H1 (cell line): ENCODE data around the gene HACD2. TPM values are rescaled to one million over a fixed set of nuclear protein-coding genes. Genes with fewer than 3 reads are reported as not detected.

Experiments used
- CTCF ChIA-PET: fragments of 300-600 bp; sonication (Branson Sonifier 250); formaldehyde crosslinking; loops from one replicate; lab custom pipeline; 2021; ENCODE audit not compliant: partially characterized antibody; lab: Charles Lee
- POLR2A ChIA-PET: fragments of 300-600 bp; sonication (Branson Sonifier 250); formaldehyde crosslinking; loops from one replicate; lab custom pipeline; 2021; ENCODE audit warnings: inconsistent platforms; ENCODE audit not compliant: partially characterized antibody; lab: Charles Lee
- DNase-seq, 2 experiments: peaks; one replicate each; pipeline versions ENCODE4 v3.0.0 to v3.0.0-alpha.2; 2010 to 2022; ENCODE audit warnings: low spot score in 2 of 2, low read depth in 1 of 2, mixed read lengths in 1 of 2
- FAIRE-seq: peaks from 2 replicates; lab custom pipeline; 2011; peaks lifted over from hg19 to GRCh38; lab: Jason Lieb, UNC
- H2AFZ ChIP-seq: 2 replicates; pipeline ENCODE4 v1.8.1; 2012; ENCODE audit warnings: low read length, inconsistent platforms
- H2AK5ac ChIP-seq: 2 replicates; pipeline ENCODE4 v1.6.1; 2013; ENCODE audit warnings: low read depth, low read length
- H2BK120ac ChIP-seq: replicated peaks from 2 replicates; pipeline ENCODE3; 2013; ENCODE audit warnings: low read depth, low read length, inconsistent platforms
- H2BK12ac ChIP-seq: 2 replicates; pipeline ENCODE4 v1.6.1; 2013; ENCODE audit warnings: low read depth, low read length
- H2BK15ac ChIP-seq: 2 replicates; pipeline ENCODE4 v1.6.1; 2013; ENCODE audit warnings: low read length
- H2BK20ac ChIP-seq: 2 replicates; pipeline ENCODE4 v1.6.1; 2013; ENCODE audit warnings: low read length
- H2BK5ac ChIP-seq: 2 replicates; pipeline ENCODE4 v1.6.1; 2013; ENCODE audit warnings: low read depth, low read length
- H3K14ac ChIP-seq: 2 replicates; pipeline ENCODE4 v1.6.1; 2013; ENCODE audit warnings: inconsistent platforms; ENCODE audit not compliant: insufficient read length
- H3K18ac ChIP-seq: 2 replicates; pipeline ENCODE4 v1.6.1; 2013; ENCODE audit warnings: low read length; ENCODE audit errors: extremely low read depth
- H3K23ac ChIP-seq: 2 replicates; pipeline ENCODE4 v1.6.1; 2013; ENCODE audit warnings: inconsistent platforms; ENCODE audit not compliant: insufficient read length
- H3K23me2 ChIP-seq: 2 replicates; pipeline ENCODE4 v1.6.1; 2013; ENCODE audit warnings: low read depth, low read length
- H3K27ac ChIP-seq: 2 replicates; pipeline ENCODE4 v1.6.1; 2011; ENCODE audit warnings: low read depth, low read length, inconsistent platforms
- H3K27me3 ChIP-seq, 4 experiments: replicated peaks in 1 of 4; 1 replicate in 1 of 4; 2 replicates in 3 of 4; pipeline versions ENCODE4 v1.6.1 to v1.8.1; 2011 to 2013; ENCODE audit warnings: low read length in 3 of 4, mild to moderate bottlenecking in 3 of 4, inconsistent platforms in 2 of 4, mixed read lengths in 2 of 4, moderate library complexity in 1 of 4; ENCODE audit not compliant: control insufficient read depth in 3 of 4, insufficient read depth in 3 of 4; ENCODE audit errors: extremely low read depth in 1 of 4
- H3K36me3 ChIP-seq, 4 experiments: 2 replicates each; pipeline versions ENCODE4 v1.6.1 to v1.8.1; 2011 to 2013; ENCODE audit warnings: mild to moderate bottlenecking in 4 of 4, low read length in 3 of 4, moderate library complexity in 2 of 4, control low read depth in 1 of 4, inconsistent platforms in 1 of 4; ENCODE audit not compliant: insufficient read depth in 4 of 4, control insufficient read depth in 2 of 4
- H3K4ac ChIP-seq: replicated peaks from 2 replicates; pipeline ENCODE3; 2013; ENCODE audit warnings: low read length, low read depth, mixed read lengths, inconsistent platforms; ENCODE audit not compliant: insufficient read length
- H3K4me1 ChIP-seq, 4 experiments: replicated peaks in 1 of 4; 1 replicate in 1 of 4; 2 replicates in 3 of 4; pipeline versions ENCODE4 v1.6.1 to v1.8.1; 2011 to 2013; ENCODE audit warnings: low read length in 3 of 4, inconsistent platforms in 2 of 4, mixed read lengths in 1 of 4; ENCODE audit not compliant: insufficient read depth in 4 of 4, control insufficient read depth in 3 of 4
- H3K4me2 ChIP-seq, 2 experiments: 2 replicates each; pipeline versions ENCODE4 v1.6.1 to v1.8.1; 2011 to 2013; ENCODE audit warnings: low read depth in 2 of 2, low read length in 2 of 2, control low read depth in 1 of 2, inconsistent platforms in 1 of 2, mild to moderate bottlenecking in 1 of 2; ENCODE audit not compliant: insufficient read depth in 1 of 2
- H3K4me3 ChIP-seq, 4 experiments: fragments of 200-600, 300-600 bp in 1 of 4; sonication (generic), shearing (Covaris generic), sonication (Bioruptor Twin) in 1 of 4; 2 replicates each; pipeline versions ENCODE4 v1.5.1 to v1.8.1; 2011 to 2016; ENCODE audit warnings: low read length in 4 of 4, low read depth in 3 of 4, control low read depth in 2 of 4, inconsistent platforms in 2 of 4, mild to moderate bottlenecking in 2 of 4, mixed read lengths in 1 of 4, moderate library complexity in 1 of 4; ENCODE audit not compliant: insufficient read depth in 2 of 4; ENCODE audit errors: extremely low read depth in 1 of 4
- H3K56ac ChIP-seq: replicated peaks from 2 replicates; pipeline ENCODE3; 2013; ENCODE audit warnings: low read depth, mild to moderate bottlenecking, mixed read lengths, low read length, inconsistent platforms; ENCODE audit not compliant: insufficient read length
- H3K79me1 ChIP-seq: 2 replicates; pipeline ENCODE4 v1.6.1; 2013; ENCODE audit warnings: low read depth, low read length, control low read depth
- H3K79me2 ChIP-seq, 2 experiments: 2 replicates each; pipeline versions ENCODE4 v1.6.1 to v1.8.1; 2012 to 2013; ENCODE audit warnings: low read length in 2 of 2, mild to moderate bottlenecking in 2 of 2, inconsistent platforms in 1 of 2; ENCODE audit not compliant: insufficient read depth in 2 of 2, control insufficient read depth in 1 of 2
- H3K9ac ChIP-seq, 4 experiments: replicated peaks in 1 of 4; 1 replicate in 1 of 4; 2 replicates in 3 of 4; pipeline versions ENCODE4 v1.6.1 to v1.8.1; 2011 to 2013; ENCODE audit warnings: low read depth in 3 of 4, low read length in 3 of 4, control low read depth in 2 of 4, mild to moderate bottlenecking in 2 of 4, moderate library complexity in 2 of 4, inconsistent platforms in 1 of 4; ENCODE audit errors: extremely low read depth in 1 of 4
- H3K9me3 ChIP-seq, 2 experiments: 2 replicates each; pipeline versions ENCODE4 v1.6.1 to v1.8.1; 2012 to 2013; ENCODE audit warnings: mild to moderate bottlenecking in 2 of 2, moderate library complexity in 2 of 2, control low read depth in 1 of 2, inconsistent platforms in 1 of 2, low read depth in 1 of 2, low read length in 1 of 2, mixed read lengths in 1 of 2; ENCODE audit not compliant: insufficient read depth in 2 of 2
- H4K20me1 ChIP-seq, 2 experiments: replicated peaks in 1 of 2; 2 replicates each; pipeline versions ENCODE3 to v1.8.1; 2011 to 2013; ENCODE audit warnings: inconsistent platforms in 2 of 2, low read length in 2 of 2, mild to moderate bottlenecking in 1 of 2; ENCODE audit not compliant: insufficient read depth in 2 of 2, control insufficient read depth in 1 of 2
- H4K5ac ChIP-seq: 2 replicates; pipeline ENCODE4 v1.6.1; 2013; ENCODE audit warnings: low read length, low read depth, mixed read lengths, inconsistent platforms; ENCODE audit not compliant: insufficient read length
- H4K8ac ChIP-seq: 2 replicates; pipeline ENCODE4 v1.8.0; 2013; ENCODE audit warnings: mild to moderate bottlenecking, moderate library complexity, low read length, inconsistent platforms; ENCODE audit not compliant: insufficient read depth; ENCODE audit errors: extremely low read depth
- H4K91ac ChIP-seq: replicated peaks from 2 replicates; pipeline ENCODE3; 2013; ENCODE audit warnings: low read length, mixed read lengths, inconsistent platforms; ENCODE audit not compliant: insufficient read length
- BRCA1 ChIP-seq: IDR thresholded peaks from 2 replicates; pipeline ENCODE4 v1.6.1; 2012; ENCODE audit warnings: low read depth, low read length, improper control_type of control experiment
- CBX5 ChIP-seq: fragments of 300-800, 300-1000 bp; sonication (generic); IDR thresholded peaks from 2 replicates; pipeline ENCODE4 v1.7.1; 2016; ENCODE audit warnings: antibody characterized with exemption, low read length, low read depth
- CEBPB ChIP-seq: IDR thresholded peaks from 2 replicates; pipeline ENCODE4 v1.6.1; 2012; ENCODE audit warnings: low read depth, low read length
- EP300 ChIP-seq, 2 experiments: IDR thresholded peaks; 1 replicate in 1 of 2; 2 replicates in 1 of 2; pipeline ENCODE4 v1.6.1; 2011 to 2012; ENCODE audit warnings: low read depth in 2 of 2, low read length in 2 of 2, mild to moderate bottlenecking in 2 of 2, borderline replicate concordance in 1 of 2, inconsistent platforms in 1 of 2, moderate library complexity in 1 of 2
- EZH2 ChIP-seq: fragments of 200-600 bp; sonication (generic); IDR thresholded peaks from 2 replicates; pipeline ENCODE4 v1.7.1; 2012; ENCODE audit warnings: low read depth, mild to moderate bottlenecking, moderate library complexity, low read length, inconsistent platforms; ENCODE audit not compliant: severe bottlenecking
- FOSL1 ChIP-seq: IDR thresholded peaks from 2 replicates; pipeline ENCODE4 v1.6.1; 2011; ENCODE audit warnings: mild to moderate bottlenecking, low read depth, low read length, moderate library complexity; ENCODE audit not compliant: insufficient read depth
- KDM1A ChIP-seq: fragments of 200-600, 300-600 bp; sonication (generic); IDR thresholded peaks from 2 replicates; pipeline ENCODE4 v1.7.1; 2016; ENCODE audit warnings: mild to moderate bottlenecking, low read length, borderline replicate concordance
- KDM4A ChIP-seq: IDR thresholded peaks from one replicate; pipeline ENCODE4 v1.7.1; 2012; ENCODE audit warnings: low read depth, mild to moderate bottlenecking, moderate library complexity, low read length, inconsistent platforms; ENCODE audit not compliant: severe bottlenecking
- KDM5A ChIP-seq: fragments of 200-600 bp; IDR thresholded peaks from 2 replicates; pipeline ENCODE4 v1.7.1; 2012; ENCODE audit warnings: mild to moderate bottlenecking, low read length, inconsistent platforms, mixed read lengths
- NANOG ChIP-seq: IDR thresholded peaks from 2 replicates; pipeline ENCODE4 v1.6.1; 2011; ENCODE audit warnings: low read length, low read depth, mild to moderate bottlenecking, inconsistent platforms; ENCODE audit not compliant: insufficient read depth, poor library complexity, severe bottlenecking
- RBBP5 ChIP-seq: IDR thresholded peaks from 2 replicates; pipeline ENCODE4 v1.7.1; 2012; ENCODE audit warnings: low read depth, mild to moderate bottlenecking, inconsistent platforms, low read length, moderate library complexity, borderline replicate concordance
- RNF2 ChIP-seq: fragments of 200-900, 300-1000 bp; sonication (generic); IDR thresholded peaks from 2 replicates; pipeline ENCODE4 v1.7.1; 2016; ENCODE audit warnings: borderline replicate concordance, low read depth, mild to moderate bottlenecking, antibody characterized with exemption, low read length; ENCODE audit not compliant: poor library complexity, severe bottlenecking; ENCODE audit errors: missing control alignments
- SP1 ChIP-seq: IDR thresholded peaks from 2 replicates; pipeline ENCODE4 v1.6.1; 2011; ENCODE audit warnings: low read depth, low read length
- SP4 ChIP-seq: IDR thresholded peaks from 2 replicates; pipeline ENCODE4 v1.6.1; 2012; ENCODE audit warnings: low read length, inconsistent platforms
- YY1 ChIP-seq: IDR thresholded peaks from 2 replicates; pipeline ENCODE4 v1.6.1; 2011; ENCODE audit warnings: low read depth, mild to moderate bottlenecking, low read length
- WGBS, 2 experiments: shearing (Covaris generic) in 1 of 2; methylation state at CpG; one replicate each; pipeline versions ENCODE4 v1.1.6 to v1.1.7; 2013 to 2015; ENCODE audit warnings: low lambda C conversion rate in 2 of 2, mixed read lengths in 2 of 2, inconsistent platforms in 1 of 2, low coverage in 1 of 2, missing lambda C conversion rate in 1 of 2; ENCODE audit not compliant: insufficient replicate concordance in 2 of 2, insufficient coverage in 1 of 2, insufficient read length in 1 of 2; ENCODE audit errors: extremely low coverage in 1 of 2, missing lambda C conversion rate in 1 of 2; 5-methylcytosine and 5-hydroxymethylcytosine counted together
- polyA plus RNA-seq, 7 experiments: library from polyadenylated mRNA; depleted of rRNA in 3 of 7; stranded (reverse) in 5 of 7; unstranded in 2 of 7; fragments of >200 nt in 5 of 7; fragments of 200-250 nt in 2 of 7; gene quantifications; 1 replicate in 5 of 7; 2 replicates in 1 of 7; 4 replicates in 1 of 7; pipeline versions ENCODE4 v1.2.1 to v1.2.3, GENCODE V29; 2011 to 2013; ENCODE audit warnings: missing spikeins in 2 of 7, mixed read lengths in 2 of 7
- total RNA-seq: library from RNA; stranded (reverse); fragmentation: NEBNext Ultra II Directional; extraction: Animal tissue kit (Norgen Biotek cat#: 25700); gene quantifications from 2 replicates; pipeline ENCODE4 v1.2.1, GENCODE V29; 2021

HACD2 gene
- total and polyA plus RNA-seq, 2 of the 8 experiments (the other 6 are each of a cell fraction or from before 2014, with no cell fraction given) = 24.9 to 31.2 TPM

DNA sequence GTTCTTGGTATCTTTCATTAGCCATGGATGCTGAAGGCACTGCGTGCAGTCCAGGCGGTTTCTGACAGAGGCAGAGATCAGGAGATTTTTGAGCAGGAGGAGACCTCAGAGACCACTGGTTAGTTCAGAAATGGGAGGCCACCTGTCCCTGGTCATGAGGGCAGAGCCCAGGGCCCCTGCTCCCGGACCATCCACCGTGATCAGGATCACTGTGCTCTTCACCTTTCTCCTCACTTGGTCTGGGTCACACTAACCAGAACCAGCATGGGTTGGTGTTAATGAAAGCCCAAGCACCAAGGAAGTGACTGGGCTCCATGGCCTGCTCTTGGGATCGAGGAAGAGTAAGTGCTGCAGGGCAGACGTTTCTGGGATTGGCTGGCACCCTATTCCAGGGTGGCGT is 42.0 kb upstream of the HACD2 start:
- no peaks in the 10 kb centered on the region for H3K79me1 ChIP-seq
- H3K36me3 ChIP-seq = no peaks in the 10 kb centered on the region
- CTCF ChIA-PET = no interaction called here
- no peak overlapping the region for H2AK5ac ChIP-seq
- no peak overlapping the region for H3K9ac ChIP-seq
- no peaks in the 10 kb centered on the region for H3K79me2 ChIP-seq
- POLR2A ChIA-PET = no interaction called here
- no peak for FAIRE-seq
- no peaks in the 10 kb centered on the region for H4K20me1 ChIP-seq
- no peak overlapping the region for H3K14ac ChIP-seq
- H2BK20ac ChIP-seq = no peak overlapping the region
- H2BK12ac ChIP-seq = no peak overlapping the region
- H3K4ac ChIP-seq = no peak overlapping the region
- H3K4me1 ChIP-seq = no peaks in the 10 kb centered on the region; a peak in 1 of 7 replicates
- no peaks in the 10 kb centered on the region for H3K27me3 ChIP-seq
- no peak overlapping the region for H3K18ac ChIP-seq
- no peak overlapping the region for H4K5ac ChIP-seq
- DNase-seq = no peak
- no peak overlapping the region; the same call in 1 of the 2 replicates for H4K8ac ChIP-seq
- no peak overlapping the region for H2BK15ac ChIP-seq
- H3K4me3 ChIP-seq = no peak overlapping the region
- no peak overlapping the region for H2BK5ac ChIP-seq
- 91% methylated on average over 7 of the region's 7 CpGs; no CpG with 5 or more reads in 1 of the 2 experiments for WGBS, 2 experiments
- no peak overlapping the region for H3K23ac ChIP-seq
- H4K91ac ChIP-seq = no peak overlapping the region
- no peak overlapping the region for H3K56ac ChIP-seq
- H2BK120ac ChIP-seq = no peak overlapping the region
- no peak overlapping the region for H3K4me2 ChIP-seq
- no peak overlapping the region for H3K27ac ChIP-seq
- no peaks in the 10 kb centered on the region for H3K23me2 ChIP-seq
- H2AFZ ChIP-seq = no peak overlapping the region
- H3K9me3 ChIP-seq = no peaks in the 10 kb centered on the region
- TF ChIP-seq KDM1A (no peak), SP4 (no peak), NANOG (no peak), RNF2 (no peak), EZH2 (no peak), SP1 (no peak), CBX5 (no peak), RBBP5 (no peak), CEBPB (no peak), BRCA1 (no peak), EP300 (IDR thresholded peaks at IDR 0.05; ENCODE audit: borderline replicate concordance in 1 of 2, low read depth in 2 of 2, low read length in 2 of 2) (no peak), YY1 (no peak), FOSL1 (no peak), KDM4A (no peak), KDM5A (no peak)
